Right lobe of liver (tissue), 4 donors: ENCODE results near the gene HIPK1.

ENCODE experiments used
- CTCF ChIP-seq, 4 donors: fragments of 200-600 bp in 3 of 4; fragments of 450-650 bp in 1 of 4; IDR thresholded peaks; one replicate each; pipeline versions ENCODE4 v1.5.1 to v1.8.0; 2016 to 2022; ENCODE audit warnings: antibody characterized with exemption in 4 of 4, mild to moderate bottlenecking in 2 of 4
- POLR2A ChIP-seq: fragments of 450-650 bp; IDR thresholded peaks from one replicate; pipeline ENCODE4 v1.6.1; 2017; ENCODE audit warnings: antibody characterized with exemption, mild to moderate bottlenecking
- donor health status: DM: no; HTN: no; CAD: no.
- donor health status: DM: no; HTN: no; CAD: no.
- donor health status: DM: no; HTN: yes; CAD: no.

GRCh38 chr1:113975211-113975895, 46.2 kb downstream of the HIPK1 start:
- TF ChIP-seq POLR2A, result no peak
- TF ChIP-seq CTCF (IDR thresholded peaks at IDR 0.05), result no peak
